ENCODE measurements around the gene DDAH2.
"Not testable (repeated sequence)": the region's sequence is repeated elsewhere in the genome, so short reads cannot be mapped to it uniquely, and the experiment has no call there.

The DDAH2 gene

DNA sequence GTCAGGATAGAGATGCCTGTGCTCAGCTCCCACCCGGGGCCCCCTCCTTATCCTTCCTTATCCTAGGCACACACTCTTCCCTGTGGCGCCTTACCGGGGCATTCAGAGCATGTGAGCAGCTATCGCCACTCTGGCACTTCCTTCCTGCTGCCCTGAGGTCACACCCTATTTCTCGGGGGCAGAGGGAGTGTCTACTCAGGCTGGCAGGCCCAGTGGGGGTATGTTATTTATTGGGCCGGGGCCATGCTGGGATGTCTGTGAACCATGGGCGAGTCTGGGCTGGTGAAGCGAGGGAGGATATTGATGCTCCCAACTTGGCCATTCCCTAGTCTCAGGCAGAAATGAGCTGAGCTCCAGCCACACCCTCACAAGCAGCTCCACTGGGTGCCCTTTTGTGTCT, 17.9 kb downstream of the DDAH2 start:
- DNase-seq, result no peak

GRCh38 chr6:31710523-31711219, 18.4 kb downstream of the DDAH2 start:
- DNase-seq, result no peak

- DNase-seq, result not testable (repeated sequence)
Measured at GRCh38 chr6:31709157-31709556, 19.9 kb downstream of the DDAH2 start.

DNA sequence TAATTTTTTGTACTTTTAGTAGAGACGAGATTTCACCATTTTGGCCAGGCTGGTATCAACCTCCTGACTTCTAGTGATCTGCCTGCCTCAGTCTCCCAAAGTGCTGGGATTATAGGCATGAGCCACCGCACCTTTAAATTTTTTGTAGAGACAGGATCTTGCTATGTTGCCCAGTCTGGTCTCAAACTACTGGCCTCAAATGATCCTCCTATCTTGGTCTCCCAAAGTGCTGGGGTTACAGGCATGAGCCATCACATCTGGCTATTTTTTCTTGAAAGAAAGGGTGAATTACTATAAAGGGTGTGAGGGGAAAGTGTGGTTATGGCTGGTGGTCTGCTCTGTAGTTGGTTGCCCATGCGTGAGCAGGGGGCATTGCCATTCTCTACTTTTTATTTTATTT, 20.9 kb downstream of the DDAH2 start:
- DNase-seq, result no peak

- no peak for DNase-seq
Measured at GRCh38 chr6:31707701-31708100, 21.4 kb downstream of the DDAH2 start.

DNA sequence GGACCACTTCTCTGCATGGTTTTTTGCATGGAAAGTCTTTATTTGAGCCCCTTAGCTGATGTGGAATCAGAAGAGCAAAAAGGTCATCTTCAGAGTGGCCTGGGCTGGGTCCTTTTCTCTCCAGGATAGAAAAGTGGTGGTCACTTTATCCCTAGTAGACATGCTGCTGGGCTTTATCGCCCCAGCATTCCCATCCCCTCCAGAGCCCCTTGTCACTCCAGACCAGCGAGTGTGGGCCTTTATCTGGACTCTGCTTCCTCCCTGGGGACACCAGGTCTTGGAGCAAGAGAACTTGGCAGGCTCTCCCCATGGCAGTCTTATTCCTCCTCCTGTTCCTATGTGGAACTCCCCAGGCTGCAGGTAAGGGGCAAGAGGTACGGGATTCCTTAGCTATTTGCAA, 22.5 kb downstream of the DDAH2 start, which contains the start of gene LY6G6F:
Gene LY6G6F (plus strand): TSS at position 268 of the 400 bp plus-strand sequence. CDS start 41 bp downstream, at position 309.
- DNase-seq, result no peak

DNA sequence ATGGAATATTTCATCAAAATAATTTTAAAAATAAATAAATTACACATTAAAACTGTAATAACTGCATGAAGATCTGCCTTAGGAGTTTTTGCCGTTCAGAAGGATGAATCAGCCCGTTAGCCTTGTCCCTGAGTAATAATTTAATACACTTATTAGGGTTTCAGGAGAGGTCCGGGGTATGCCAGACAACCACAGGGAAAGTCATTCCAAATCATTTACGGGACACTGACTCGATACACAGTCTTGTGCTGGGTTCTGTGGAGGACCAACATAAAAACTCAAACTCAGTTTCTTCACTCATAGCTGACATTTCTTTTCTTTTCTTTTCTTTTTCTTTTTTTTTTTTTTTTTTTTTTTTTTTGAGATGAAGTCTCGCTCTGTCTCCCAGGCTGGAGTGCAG, 23.2 kb downstream of the DDAH2 start:
- DNase-seq, result no peak

DNA sequence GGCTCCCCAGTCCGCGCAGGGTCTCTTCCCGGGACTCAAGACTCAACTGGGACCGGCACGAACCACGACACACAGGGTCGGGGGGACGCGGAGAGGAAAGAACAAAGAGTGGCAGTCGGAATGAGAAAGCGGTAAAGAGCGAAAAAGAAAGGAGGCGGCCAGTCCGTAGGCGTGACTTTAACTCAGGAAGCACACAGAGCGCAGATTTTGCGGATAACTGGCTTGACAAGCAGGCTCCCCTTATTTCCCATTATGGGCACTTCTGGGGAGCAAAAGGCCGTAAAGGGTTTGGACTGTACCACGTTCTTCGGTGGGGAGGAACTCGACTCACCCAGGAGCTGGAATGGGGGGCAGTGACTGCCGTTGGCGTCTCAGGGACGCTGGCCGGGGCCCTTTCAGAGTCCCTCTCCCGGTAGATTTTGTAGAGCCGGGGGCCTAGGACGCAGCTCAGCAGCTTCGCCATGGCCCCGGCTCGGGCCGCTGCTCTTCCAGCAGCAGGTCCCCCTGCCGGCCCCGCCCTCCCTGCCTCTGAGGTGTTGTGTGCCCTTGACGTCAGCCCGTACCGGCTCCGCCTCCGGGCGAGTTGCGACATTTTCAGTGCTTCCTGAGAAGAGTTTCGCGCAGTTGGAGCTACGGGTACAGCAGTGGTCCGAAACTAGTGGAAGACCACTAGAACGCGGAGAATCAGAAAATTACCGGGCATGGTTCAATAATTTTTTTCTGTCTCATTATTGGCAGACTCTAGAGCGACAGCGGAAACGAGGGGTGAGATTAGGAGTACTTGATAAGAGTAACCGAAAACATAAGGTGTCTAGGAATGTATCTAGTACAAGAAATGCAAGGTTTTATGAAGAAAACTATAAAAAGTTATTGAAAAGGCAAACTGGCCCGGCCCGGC, 26.0 kb downstream of the DDAH2 start, which contains the start of gene ABHD16A:
Gene ABHD16A (minus strand): TSS at position 506 of the 898 bp plus-strand sequence. CDS start 43 bp downstream, at position 463.
- peak; percentile 98 for DNase-seq

GRCh38 chr6:31702405-31702818, 26.7 kb downstream of the DDAH2 start:
- no peak for DNase-seq

DNA sequence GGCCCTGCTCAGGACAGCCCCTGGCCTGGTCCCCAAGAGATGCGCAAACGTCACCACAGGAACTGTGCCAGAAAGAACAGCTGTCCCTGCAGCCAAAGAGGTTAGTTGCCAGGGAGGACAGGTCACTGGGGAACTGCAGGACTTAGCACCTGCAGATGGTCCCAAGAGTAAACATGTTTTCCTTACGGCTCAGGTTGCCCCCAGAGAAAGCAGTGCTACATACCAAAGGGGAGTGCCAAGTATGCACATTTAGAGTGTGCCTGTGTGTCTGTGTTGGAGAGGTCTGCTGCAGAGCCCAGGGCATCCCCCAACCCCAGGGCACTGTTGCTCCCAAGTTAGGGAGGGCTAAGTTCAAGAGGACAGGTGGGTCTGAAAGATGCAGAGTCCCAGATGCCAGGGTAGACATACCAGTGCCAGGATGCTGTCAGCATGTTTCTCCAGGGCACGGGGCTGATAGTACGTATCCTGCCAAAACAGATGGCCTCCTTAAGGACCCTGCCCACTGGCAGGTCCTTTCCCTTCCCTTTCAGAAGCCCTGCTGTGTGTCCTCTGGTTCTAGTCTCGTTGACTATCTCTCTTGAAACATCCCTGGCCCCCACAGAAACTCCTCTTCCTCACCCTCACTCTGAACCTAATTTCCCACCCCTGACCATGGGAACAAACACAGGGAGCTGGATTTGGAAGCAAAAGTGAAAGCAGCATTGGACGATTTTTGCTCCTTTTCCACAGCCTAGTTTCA, 27.3 kb downstream of the DDAH2 start:
- DNase-seq, result no peak

- no peak for DNase-seq
Measured at GRCh38 chr6:31700740-31701401, 28.2 kb downstream of the DDAH2 start.

GRCh38 chr6:31697555-31697954, 31.5 kb downstream of the DDAH2 start:
- DNase-seq, result no peak

GRCh38 chr6:31693535-31693934, 35.6 kb downstream of the DDAH2 start:
- DNase-seq, result no peak

GRCh38 chr6:31692886-31693285, 36.2 kb downstream of the DDAH2 start:
- no peak for DNase-seq

- DNase-seq, result no peak
Measured at GRCh38 chr6:31692353-31692752, 36.7 kb downstream of the DDAH2 start.

GRCh38 chr6:31691564-31692108, 37.5 kb downstream of the DDAH2 start:
- no peak for DNase-seq

DNA sequence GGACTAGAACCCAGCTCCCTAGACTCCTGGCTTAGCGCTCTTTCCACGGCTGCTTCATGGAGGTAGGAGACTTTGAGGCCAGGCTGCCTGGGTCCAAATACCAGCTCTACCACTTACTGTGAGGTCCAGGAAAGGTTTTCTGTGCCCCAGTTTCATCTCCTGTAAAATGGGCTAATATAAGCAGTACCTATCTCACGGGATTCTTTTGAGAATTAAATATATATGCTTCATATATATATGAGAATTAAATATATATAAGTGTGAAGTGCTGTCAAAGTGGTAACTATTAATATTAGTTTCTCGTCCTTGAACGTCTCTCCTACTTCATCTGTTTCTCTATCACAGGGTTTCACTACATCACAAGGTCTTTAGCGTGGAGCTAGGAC, 38.0 kb downstream of the DDAH2 start:
- no peak for DNase-seq

- no peak for DNase-seq
Measured at GRCh38 chr6:31690231-31691077, 38.6 kb downstream of the DDAH2 start.

DNA sequence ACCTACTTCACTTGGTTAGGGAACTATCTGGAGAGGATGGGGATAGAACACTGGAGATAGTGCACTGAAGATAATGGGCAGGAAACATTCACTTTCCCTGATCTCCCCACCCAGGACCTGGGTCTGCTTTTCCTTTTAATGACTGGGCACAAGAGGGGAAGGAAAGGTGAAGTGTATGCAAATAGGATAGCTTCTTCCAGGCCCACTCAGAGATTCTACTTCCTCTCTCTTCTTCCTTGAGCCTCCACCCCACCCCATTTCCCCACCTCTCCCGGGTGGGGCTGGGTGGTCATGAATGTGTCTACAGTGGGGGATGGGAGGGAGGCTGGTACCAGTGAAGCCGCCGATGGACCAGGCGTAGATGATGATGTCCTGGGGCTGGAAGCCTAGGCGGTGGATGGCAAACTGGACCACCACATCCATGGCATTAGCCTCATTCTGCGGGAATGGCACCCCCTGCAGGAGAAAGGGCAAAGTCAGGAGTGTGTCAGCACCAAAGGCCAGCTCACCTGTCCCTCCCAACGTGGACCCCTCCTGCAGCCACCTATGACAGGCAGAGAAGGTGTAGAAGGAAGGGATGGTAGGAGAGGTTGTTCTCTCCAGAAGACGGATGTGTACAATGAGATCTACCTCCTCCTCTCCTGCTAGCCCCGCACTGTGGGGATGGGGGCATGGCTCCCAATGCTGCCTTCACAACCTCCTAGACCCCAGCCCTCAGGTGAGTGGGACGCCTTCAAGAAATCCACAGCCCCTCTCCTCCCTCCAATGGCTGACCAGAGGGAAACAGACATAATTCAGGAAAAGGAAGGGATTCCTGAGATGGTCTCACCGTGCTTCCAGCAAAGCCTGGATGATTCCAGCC, 39.6 kb downstream of the DDAH2 start:
- DNase-seq, result no peak
